Ovary (tissue), 9 donors: Measurements from ENCODE around the gene MEN1. TPM values are rescaled to one million over a fixed set of nuclear protein-coding genes. Genes with fewer than 3 reads are reported as not detected.
A peak's percentile ranks its signal among the peaks of the same experiment; 100 is the strongest.

Source experiments
- DNase-seq, 5 donors: peaks; one replicate each; pipeline ENCODE4 v3.0.0-alpha.2; 2019 to 2020
- H3K27ac ChIP-seq, 2 donors: fragments of 200-600 bp; one replicate each; pipeline versions ENCODE4 v1.5.1 to v1.8.0; 2019 to 2022
- H3K27me3 ChIP-seq: fragments of 200-600 bp; one replicate; pipeline ENCODE4 v1.8.0; 2022
- H3K36me3 ChIP-seq: fragments of 200-600 bp; sonication (generic); one replicate; pipeline ENCODE4 v1.5.1; 2019
- H3K4me1 ChIP-seq: one replicate; pipeline ENCODE4 v1.8.1; 2013; ENCODE audit warnings: mild to moderate bottlenecking, moderate library complexity; ENCODE audit not compliant: insufficient read depth
- H3K4me3 ChIP-seq: fragments of 200-600 bp; sonication (generic); one replicate; pipeline ENCODE4 v1.5.1; 2017
- H3K9me3 ChIP-seq, 2 donors: fragments of 200-600 bp in 1 of 2; sonication (generic) in 1 of 2; one replicate each; pipeline versions ENCODE4 v1.5.1 to v1.8.1; 2013 to 2019; ENCODE audit warnings: mild to moderate bottlenecking in 1 of 2, moderate library complexity in 1 of 2
- CTCF ChIP-seq, 3 donors: fragments of 450-650 bp in 2 of 3; fragments of 200-600 bp in 1 of 3; IDR thresholded peaks; one replicate each; pipeline versions ENCODE4 v1.5.1 to v1.8.0; 2016 to 2022; ENCODE audit warnings: antibody characterized with exemption in 3 of 3, mild to moderate bottlenecking in 1 of 3
- EP300 ChIP-seq: sonication (generic); formaldehyde crosslinking; IDR thresholded peaks from one replicate; pipeline ENCODE4 v1.6.1; 2017; ENCODE audit warnings: antibody characterized with exemption
- POLR2A ChIP-seq: fragments of 450-650 bp; IDR thresholded peaks from one replicate; pipeline ENCODE4 v1.6.1; 2017; ENCODE audit warnings: antibody characterized with exemption, mild to moderate bottlenecking, moderate library complexity
- whole genome bisulfite sequencing, 3 donors: extraction: QIAGEN DNeasy Blood & Tissue Kit in 1 of 3; methylation state at CpG; one replicate each; pipeline versions ENCODE4 v1.1.5 to v1.1.7; 2013 to 2017; 5-methylcytosine and 5-hydroxymethylcytosine counted together
- intact Hi-C, 4 donors: fragments of 100-400 bp; cut with DNase I; formaldehyde crosslinking; loops; one replicate each; pipeline versions ENCODE4 v1.11.0 to v1.15.1; 2022 to 2023
- polyA plus RNA-seq, 2 donors: library from polyadenylated mRNA; stranded (reverse); fragments of 200-250 nt in 1 of 2; fragments of 350-450 nt in 1 of 2; fragmentation: Illumina TruSeq in 1 of 2; extraction: RNeasy Lipid Tissue Mini Kit (QIAGEN cat#74804) in 1 of 2; gene quantifications; one replicate each; pipeline ENCODE4 v1.2.3, GENCODE V29; 2013 to 2014
- total RNA-seq, 7 donors: library from RNA; depleted of rRNA in 2 of 7; stranded (reverse); fragments of >200 nt in 2 of 7; fragmentation: NEBNext Ultra II Directional in 3 of 7; extraction: Animal tissue kit (Norgen Biotek cat#: 25700) in 3 of 7; gene quantifications; one replicate each; pipeline versions ENCODE4 v1.1.0 to v1.2.4, GENCODE V29; 2016 to 2023
- donor health status: DM: no; HTN: no; CAD: no; lungs with moderate emphysema.
- donor health status: DM: no; HTN: no; CAD: no.
- donor health status: Bipolar disorder and iron deficiency.
- donor health status: DM: yes; HTN: yes; CAD: no.
- donor health status: DM: no; HTN: no; CAD: no.
- donor health status: DM: yes; HTN: yes; CAD: no.

MEN1 gene
- total and polyA plus RNA-seq, 9 donors: 14.4 to 28.6 (median 21.2) TPM

DNA sequence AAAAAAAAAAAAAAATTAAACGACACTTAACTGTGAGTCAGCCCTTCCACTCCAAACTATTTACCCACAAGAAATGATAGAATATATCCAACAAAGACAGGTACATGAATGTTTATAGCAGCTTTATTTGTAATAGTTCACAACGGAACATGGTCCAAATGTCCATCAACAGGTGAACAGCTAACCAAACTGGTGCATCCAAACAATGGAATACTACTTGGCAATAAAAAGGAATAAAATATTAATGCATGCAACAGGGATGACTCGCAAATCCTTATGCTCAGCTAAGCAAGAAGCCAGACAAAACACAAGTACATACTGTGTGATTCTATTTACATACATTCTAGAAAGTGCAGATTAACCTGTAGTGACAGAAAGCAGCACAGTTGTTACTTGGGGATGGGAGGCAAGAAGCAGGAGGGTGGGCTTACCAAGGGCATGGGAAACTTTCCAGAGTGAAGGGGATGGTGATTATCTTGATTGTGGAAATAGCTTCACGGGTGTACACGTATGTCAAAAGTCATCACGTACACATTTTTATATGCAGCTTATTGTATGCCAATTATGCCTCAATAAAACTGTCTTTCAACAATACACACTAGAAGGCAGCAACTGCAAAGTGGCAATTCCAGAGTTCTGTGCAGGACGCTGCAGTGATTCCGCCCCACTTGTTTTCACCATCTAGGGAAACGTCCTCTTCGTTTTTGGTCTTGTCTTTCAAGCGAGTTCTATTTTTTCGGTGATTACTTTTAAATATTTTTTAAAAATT lies 25.4 kb downstream of the MEN1 start:
- WGBS, 3 donors: 80 to 85% (median 80%) methylated on average over 12 of the region's 12 CpGs
- intact Hi-C loops: no loop called here
- no peak for DNase-seq
- Histone ChIP-seq H3K27ac (no peak overlapping the region), H3K27me3 (no peaks in the 10 kb centered on the region), H3K9me3 (no peaks in the 10 kb centered on the region), H3K4me3 (no peak overlapping the region), H3K36me3 (no peaks in the 10 kb centered on the region), H3K4me1 (no peaks in the 10 kb centered on the region)
- TF ChIP-seq EP300: no peak
- TF ChIP-seq CTCF (IDR thresholded peaks at IDR 0.05): no peak
- TF ChIP-seq POLR2A: no peak

DNA sequence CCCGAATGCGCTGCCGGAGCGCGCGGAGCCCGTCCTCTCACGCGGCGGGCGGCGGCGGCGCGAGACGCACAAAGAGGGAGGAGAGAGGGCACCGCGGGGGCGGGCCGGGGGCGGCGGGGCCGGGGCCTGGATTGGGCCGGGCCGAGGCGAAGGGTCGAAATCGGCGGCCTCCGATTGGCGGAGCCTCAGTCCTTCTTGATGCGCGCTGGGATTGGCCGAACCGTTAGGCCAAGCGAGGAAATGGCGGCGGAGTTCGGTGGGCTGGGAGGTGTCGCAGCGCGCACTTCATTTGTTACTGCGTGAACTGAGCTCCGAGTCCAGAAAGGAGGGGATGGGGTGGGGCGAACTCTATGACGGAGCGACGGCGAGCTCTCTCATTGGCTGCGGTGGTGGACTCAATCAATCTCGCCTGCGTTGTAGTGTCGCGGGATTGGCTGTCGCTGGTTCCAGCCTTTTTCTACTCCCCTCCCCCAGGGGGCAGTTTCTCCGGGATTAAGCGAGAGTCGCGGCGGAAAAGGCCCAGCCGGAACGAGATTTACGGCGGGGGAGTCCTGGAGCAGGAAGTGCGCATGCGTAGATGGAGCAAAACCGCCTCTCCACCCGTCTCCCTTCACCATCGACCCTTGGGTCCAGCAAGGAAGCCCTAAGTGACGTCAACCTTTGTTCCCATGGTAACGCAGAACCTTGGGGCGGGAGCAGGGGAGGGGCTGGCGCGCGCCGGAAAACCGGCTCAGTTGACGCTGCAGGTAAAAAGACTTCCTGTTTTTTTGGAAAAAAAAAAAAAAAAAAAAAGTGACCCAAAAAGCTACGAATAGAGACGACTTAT lies 31.7 kb downstream of the MEN1 start, which contains the start of gene SF1:
SF1 (minus strand) TSS at position 70 of the 826 bp plus-strand sequence. CDS start 150 bp downstream, outside the sequence.
- no peaks in the 10 kb centered on the region for H3K27me3 ChIP-seq
- peaks cover 7% of the 10 kb centered on the region for H3K4me1 ChIP-seq
- TF ChIP-seq CTCF (IDR thresholded peaks at IDR 0.05): peak in 1 of 3 donors; percentile 50
- peak; percentile 97 for TF ChIP-seq POLR2A
- TF ChIP-seq EP300: peak; percentile 11
- peak within 1 kb of the TSS; percentile 74 for H3K4me3 ChIP-seq
- WGBS, 3 donors: 0 to 1% (median 1%) methylated on average over 57 to 80 of the region's 80 CpGs
- intact Hi-C loops: loop anchor here in 1 of 4 donors (5.0 kb wide), 1 partner anchor 36 kb away; the partner anchor contains the start of gene RASGRP2
- peak within 1 kb of the TSS; percentile 96 to 100 for H3K27ac ChIP-seq
- peak; percentile 98 to 99 (median 98) for DNase-seq
- no peaks in the 10 kb centered on the region for H3K36me3 ChIP-seq
- no peaks in the 10 kb centered on the region for H3K9me3 ChIP-seq

GRCh38 chr11:64778223-64778472 lies 32.2 kb downstream of the MEN1 start:
- 0 to 2% (median 0%) methylated on average over 2 to 27 of the region's 28 CpGs for WGBS, 3 donors
- Histone ChIP-seq H3K27me3 (no peaks in the 10 kb centered on the region), H3K27ac (peak overlapping the region; percentile 96 to 100), H3K4me1 (peaks cover 7% of the 10 kb centered on the region), H3K36me3 (no peaks in the 10 kb centered on the region), H3K9me3 (no peaks in the 10 kb centered on the region), H3K4me3 (peak overlapping the region; percentile 74)
- intact Hi-C loops: loop anchor here in 1 of 4 donors (5.0 kb wide), 1 partner anchor 36 kb away; the partner anchor contains the start of gene RASGRP2
- TF ChIP-seq CTCF (IDR thresholded peaks at IDR 0.05) (no peak), POLR2A (no peak), EP300 (no peak)
- no peak for DNase-seq

DNA sequence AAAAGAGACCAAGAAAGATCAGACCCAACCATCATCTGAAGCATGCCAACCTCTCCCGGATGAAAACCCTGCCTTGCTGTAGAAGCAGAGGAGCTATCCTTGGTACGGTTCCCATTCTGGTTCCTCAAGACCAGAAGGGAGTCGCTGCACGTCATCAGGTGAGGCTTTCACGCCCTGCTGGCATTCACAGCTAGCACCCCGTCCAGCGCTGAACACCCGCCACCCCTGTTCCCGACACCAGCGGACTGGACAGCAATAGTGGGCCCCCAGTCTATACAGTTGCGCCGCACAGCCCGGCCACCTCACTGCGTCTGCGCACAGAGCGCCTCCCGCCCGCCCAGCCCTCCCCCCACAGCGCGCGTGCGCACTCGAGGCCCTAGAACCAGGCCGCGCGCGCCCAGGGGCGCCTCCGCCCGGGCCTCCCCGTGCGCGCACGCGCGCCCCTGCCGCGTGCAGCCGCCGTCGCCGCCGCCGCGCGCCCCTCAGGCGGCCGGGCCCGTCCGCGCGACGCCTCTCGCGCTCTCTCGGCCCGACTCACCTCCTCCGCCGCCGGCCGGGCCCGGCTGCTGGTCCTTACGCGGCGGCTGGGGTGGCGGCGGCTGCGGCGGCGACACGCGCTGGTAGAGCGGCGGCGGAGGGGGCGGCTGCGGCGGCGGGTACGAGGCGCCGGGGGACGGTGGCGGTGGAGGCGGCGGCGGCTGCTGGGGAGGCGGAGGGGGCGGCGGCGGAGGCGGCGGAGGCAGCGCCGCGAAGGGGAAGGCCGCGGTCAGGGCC lies 32.7 kb downstream of the MEN1 start:
- intact Hi-C loops: loop anchor here in 1 of 4 donors (5.0 kb wide), 1 partner anchor 35 kb away; the partner anchor contains the start of gene RASGRP2
- H3K4me3 ChIP-seq: peak overlapping the region; percentile 74

More for the DNA sequence above, 32.7 kb downstream of the MEN1 start:
- peak overlapping the region; percentile 96 to 100 for H3K27ac ChIP-seq
- 0 to 1% (median 0%) methylated on average over 21 to 98 of the region's 98 CpGs for WGBS, 3 donors
- TF ChIP-seq POLR2A (no peak), CTCF (IDR thresholded peaks at IDR 0.05) (no peak), EP300 (no peak)
- H3K36me3 ChIP-seq: no peaks in the 10 kb centered on the region
- DNase-seq: peak; percentile 78 to 88 (median 85)
- H3K9me3 ChIP-seq: no peaks in the 10 kb centered on the region
- H3K4me1 ChIP-seq: peaks cover 7% of the 10 kb centered on the region
- H3K27me3 ChIP-seq: no peaks in the 10 kb centered on the region
